ENCODE results near the gene EVI5.
A peak's percentile ranks its signal among the peaks of the same experiment; 100 is the strongest.

Gene EVI5

GRCh38 chr1:92707709-92708108 is 77.2 kb downstream of the EVI5 start:
- no peak for DNase-seq (ENCODE audit: insufficient read length)
- FAIRE-seq = no peak
- no peak for TF ChIP-seq POLR2AphosphoS5 (IDR thresholded peaks at IDR 0.05; ENCODE audit: low read depth, low read length)
- TF ChIP-seq POLR2A (IDR thresholded peaks at IDR 0.05; ENCODE audit: low read depth, low read length) = no peak
- TF ChIP-seq TAF1 (IDR thresholded peaks at IDR 0.05; ENCODE audit: borderline replicate concordance, low read depth, low read length) = no peak

GRCh38 chr1:92707292-92707691 is 77.6 kb downstream of the EVI5 start:
- DNase-seq (ENCODE audit: insufficient read length) = no peak
- TF ChIP-seq POLR2AphosphoS5 (IDR thresholded peaks at IDR 0.05; ENCODE audit: low read depth, low read length) = no peak
- TF ChIP-seq TAF1 (IDR thresholded peaks at IDR 0.05; ENCODE audit: borderline replicate concordance, low read depth, low read length) = no peak
- no peak for TF ChIP-seq POLR2A (IDR thresholded peaks at IDR 0.05; ENCODE audit: low read depth, low read length)
- FAIRE-seq = no peak

GRCh38 chr1:92705446-92705845 is 79.5 kb downstream of the EVI5 start:
- DNase-seq (ENCODE audit: insufficient read length) = no peak
- TF ChIP-seq TAF1 (IDR thresholded peaks at IDR 0.05; ENCODE audit: borderline replicate concordance, low read depth, low read length) (no peak), POLR2A (IDR thresholded peaks at IDR 0.05; ENCODE audit: low read depth, low read length) (no peak), POLR2AphosphoS5 (IDR thresholded peaks at IDR 0.05; ENCODE audit: low read depth, low read length) (no peak)
- peak; percentile 24 for FAIRE-seq

- DNase-seq (ENCODE audit: insufficient read length) (no peak), FAIRE-seq (no peak)
- TF ChIP-seq POLR2A (IDR thresholded peaks at IDR 0.05; ENCODE audit: low read depth, low read length) (no peak), TAF1 (IDR thresholded peaks at IDR 0.05; ENCODE audit: borderline replicate concordance, low read depth, low read length) (no peak), POLR2AphosphoS5 (IDR thresholded peaks at IDR 0.05; ENCODE audit: low read depth, low read length) (no peak)
Measured at GRCh38 chr1:92701147-92701546, 83.8 kb downstream of the EVI5 start.

GRCh38 chr1:92698932-92699331 is 86.0 kb downstream of the EVI5 start:
- FAIRE-seq (no peak), DNase-seq (ENCODE audit: insufficient read length) (no peak)
- TF ChIP-seq TAF1 (IDR thresholded peaks at IDR 0.05; ENCODE audit: borderline replicate concordance, low read depth, low read length) = no peak
- no peak for TF ChIP-seq POLR2AphosphoS5 (IDR thresholded peaks at IDR 0.05; ENCODE audit: low read depth, low read length)
- TF ChIP-seq POLR2A (IDR thresholded peaks at IDR 0.05; ENCODE audit: low read depth, low read length) = no peak

- no peak for FAIRE-seq
- TF ChIP-seq POLR2AphosphoS5 (IDR thresholded peaks at IDR 0.05; ENCODE audit: low read depth, low read length) (no peak), POLR2A (IDR thresholded peaks at IDR 0.05; ENCODE audit: low read depth, low read length) (no peak), TAF1 (IDR thresholded peaks at IDR 0.05; ENCODE audit: borderline replicate concordance, low read depth, low read length) (no peak)
- no peak for DNase-seq (ENCODE audit: insufficient read length)
Measured at GRCh38 chr1:92695104-92695503, 89.8 kb downstream of the EVI5 start.

- TF ChIP-seq POLR2A (IDR thresholded peaks at IDR 0.05; ENCODE audit: low read depth, low read length) = no peak
- DNase-seq (ENCODE audit: insufficient read length) = no peak
- FAIRE-seq = no peak
Measured at GRCh38 chr1:92691925-92692324, 93.0 kb downstream of the EVI5 start.

GRCh38 chr1:92690212-92690906 is 94.5 kb downstream of the EVI5 start:
- DNase-seq (ENCODE audit: insufficient read length) (no peak), FAIRE-seq (no peak)
- TF ChIP-seq TAF1 (IDR thresholded peaks at IDR 0.05; ENCODE audit: borderline replicate concordance, low read depth, low read length) = no peak
- TF ChIP-seq POLR2AphosphoS5 (IDR thresholded peaks at IDR 0.05; ENCODE audit: low read depth, low read length) = no peak
- no peak for TF ChIP-seq POLR2A (IDR thresholded peaks at IDR 0.05; ENCODE audit: low read depth, low read length)

- no peak for TF ChIP-seq TAF1 (IDR thresholded peaks at IDR 0.05; ENCODE audit: borderline replicate concordance, low read depth, low read length)
- TF ChIP-seq POLR2A (IDR thresholded peaks at IDR 0.05; ENCODE audit: low read depth, low read length) = no peak
- no peak for TF ChIP-seq POLR2AphosphoS5 (IDR thresholded peaks at IDR 0.05; ENCODE audit: low read depth, low read length)
- FAIRE-seq = no peak
- DNase-seq (ENCODE audit: insufficient read length) = no peak
Measured at GRCh38 chr1:92679980-92680379, 104.9 kb downstream of the EVI5 start.

GRCh38 chr1:92663775-92664174 is 121.1 kb downstream of the EVI5 start:
- no peak for TF ChIP-seq POLR2AphosphoS5 (IDR thresholded peaks at IDR 0.05; ENCODE audit: low read depth, low read length)
- TF ChIP-seq POLR2A (IDR thresholded peaks at IDR 0.05; ENCODE audit: low read depth, low read length) = no peak
- no peak for TF ChIP-seq TAF1 (IDR thresholded peaks at IDR 0.05; ENCODE audit: borderline replicate concordance, low read depth, low read length)
- FAIRE-seq (no peak), DNase-seq (ENCODE audit: insufficient read length) (no peak)

GRCh38 chr1:92662048-92662447 is 122.9 kb downstream of the EVI5 start:
- DNase-seq (ENCODE audit: insufficient read length) (no peak), FAIRE-seq (no peak)
- TF ChIP-seq POLR2AphosphoS5 (IDR thresholded peaks at IDR 0.05; ENCODE audit: low read depth, low read length) = no peak
- TF ChIP-seq TAF1 (IDR thresholded peaks at IDR 0.05; ENCODE audit: borderline replicate concordance, low read depth, low read length) = no peak
- no peak for TF ChIP-seq POLR2A (IDR thresholded peaks at IDR 0.05; ENCODE audit: low read depth, low read length)

GRCh38 chr1:92657701-92658100 is 127.2 kb downstream of the EVI5 start:
- TF ChIP-seq TAF1 (IDR thresholded peaks at IDR 0.05; ENCODE audit: borderline replicate concordance, low read depth, low read length) (no peak), POLR2A (IDR thresholded peaks at IDR 0.05; ENCODE audit: low read depth, low read length) (no peak), POLR2AphosphoS5 (IDR thresholded peaks at IDR 0.05; ENCODE audit: low read depth, low read length) (no peak)
- DNase-seq (ENCODE audit: insufficient read length) = no peak
- FAIRE-seq = no peak
